H9 (cell line): ENCODE measurements around the gene AFDN. TPM values are rescaled to one million over a fixed set of nuclear protein-coding genes. Genes with fewer than 3 reads are reported as not detected.

Experiments
- DNase-seq: peaks from one replicate; pipeline ENCODE4 v3.0.0-alpha.2; 2017
- H2AFZ ChIP-seq: one replicate; pipeline ENCODE4 v1.6.1; 2013; ENCODE audit warnings: mild to moderate bottlenecking, low read length, control low read depth, moderate library complexity
- H2AK5ac ChIP-seq: 2 replicates; pipeline ENCODE4 v1.6.1; 2013; ENCODE audit warnings: low read length, control low read depth, mixed read lengths; ENCODE audit not compliant: insufficient read length
- H2BK120ac ChIP-seq: one replicate; pipeline ENCODE4 v1.6.1; 2013; ENCODE audit warnings: low read depth, mild to moderate bottlenecking, low read length, control low read depth, inconsistent platforms; ENCODE audit not compliant: poor library complexity, severe bottlenecking
- H2BK12ac ChIP-seq: 2 replicates; pipeline ENCODE4 v1.6.1; 2013; ENCODE audit warnings: low read length, control low read depth, mixed read lengths, low read depth; ENCODE audit not compliant: insufficient read length
- H2BK15ac ChIP-seq: 2 replicates; pipeline ENCODE4 v1.6.1; 2013; ENCODE audit warnings: low read depth, low read length, control low read depth
- H2BK20ac ChIP-seq: one replicate; pipeline ENCODE4 v1.6.1; 2013; ENCODE audit warnings: low read depth, mild to moderate bottlenecking, low read length, control low read depth, inconsistent platforms; ENCODE audit not compliant: poor library complexity, severe bottlenecking
- H2BK5ac ChIP-seq: 2 replicates; pipeline ENCODE4 v1.6.1; 2013; ENCODE audit warnings: low read length, control low read depth, mixed read lengths; ENCODE audit not compliant: insufficient read length
- H3K14ac ChIP-seq: 2 replicates; pipeline ENCODE4 v1.6.1; 2013; ENCODE audit warnings: low read length, control low read depth; ENCODE audit not compliant: insufficient read depth
- H3K18ac ChIP-seq: 2 replicates; pipeline ENCODE4 v1.6.1; 2013; ENCODE audit warnings: low read depth, mild to moderate bottlenecking, mixed read lengths, low read length, control low read depth; ENCODE audit not compliant: insufficient read length
- H3K23ac ChIP-seq: 2 replicates; pipeline ENCODE4 v1.6.1; 2013; ENCODE audit warnings: low read length, control low read depth, mixed read lengths, low read depth; ENCODE audit not compliant: insufficient read length
- H3K23me2 ChIP-seq: 2 replicates; pipeline ENCODE4 v1.6.1; 2013; ENCODE audit warnings: low read depth, mild to moderate bottlenecking, mixed read lengths, low read length, control low read depth; ENCODE audit not compliant: insufficient read length, poor library complexity, severe bottlenecking
- H3K27ac ChIP-seq: 2 replicates; pipeline ENCODE4 v1.5.1; 2013; ENCODE audit warnings: low read length, control low read depth, mixed read lengths, low read depth; ENCODE audit not compliant: insufficient read length
- H3K27me3 ChIP-seq: 2 replicates; pipeline ENCODE4 v1.6.1; 2013; ENCODE audit warnings: low read length, control low read depth, inconsistent platforms; ENCODE audit not compliant: insufficient read depth
- H3K4ac ChIP-seq: 2 replicates; pipeline ENCODE4 v1.6.1; 2013; ENCODE audit warnings: low read depth, mild to moderate bottlenecking, control low read depth, inconsistent platforms, low read length, moderate library complexity
- H3K4me1 ChIP-seq: 2 replicates; pipeline ENCODE4 v1.6.1; 2013; ENCODE audit warnings: low read length, control low read depth, inconsistent platforms; ENCODE audit not compliant: insufficient read depth
- H3K4me2 ChIP-seq: 2 replicates; pipeline ENCODE4 v1.6.1; 2013; ENCODE audit warnings: low read length, control low read depth, mixed read lengths; ENCODE audit not compliant: insufficient read length, insufficient read depth
- H3K56ac ChIP-seq: 2 replicates; pipeline ENCODE4 v1.6.1; 2013; ENCODE audit warnings: low read depth, mild to moderate bottlenecking, mixed read lengths, low read length, control low read depth; ENCODE audit not compliant: insufficient read length
- H3K79me1 ChIP-seq: 2 replicates; pipeline ENCODE4 v1.6.1; 2013; ENCODE audit warnings: low read depth, mild to moderate bottlenecking, moderate library complexity, low read length, control low read depth, inconsistent platforms; ENCODE audit not compliant: insufficient read depth, poor library complexity, severe bottlenecking
- H3K79me2 ChIP-seq: 2 replicates; pipeline ENCODE4 v1.6.1; 2013; ENCODE audit warnings: low read length, control low read depth, inconsistent platforms; ENCODE audit not compliant: insufficient read depth
- H3K9ac ChIP-seq: 2 replicates; pipeline ENCODE4 v1.6.1; 2013; ENCODE audit warnings: low read length, control low read depth, mixed read lengths; ENCODE audit not compliant: insufficient read length; ENCODE audit errors: extremely low read depth
- H3K9me3 ChIP-seq: one replicate; pipeline ENCODE4 v1.6.1; 2013; ENCODE audit warnings: low read depth, low read length, inconsistent platforms; ENCODE audit not compliant: control insufficient read depth
- H3T11ph ChIP-seq: one replicate; pipeline ENCODE4 v1.6.1; 2013; ENCODE audit warnings: mild to moderate bottlenecking, low read length, control low read depth, inconsistent platforms
- H4K20me1 ChIP-seq: one replicate; pipeline ENCODE4 v1.6.1; 2013; ENCODE audit not compliant: control insufficient read depth, insufficient read length, insufficient read depth
- H4K5ac ChIP-seq: 2 replicates; pipeline ENCODE4 v1.6.1; 2013; ENCODE audit warnings: low read depth, mild to moderate bottlenecking, mixed read lengths, low read length, control low read depth; ENCODE audit not compliant: insufficient read length
- H4K8ac ChIP-seq: replicated peaks from 2 replicates; pipeline ENCODE4 v1.6.1; 2013; ENCODE audit warnings: low read length, control low read depth, mixed read lengths, low read depth; ENCODE audit not compliant: insufficient read length
- H4K91ac ChIP-seq: 2 replicates; pipeline ENCODE4 v1.6.1; 2013; ENCODE audit warnings: low read depth, mild to moderate bottlenecking, moderate library complexity, mixed read lengths, low read length, control low read depth; ENCODE audit not compliant: insufficient read length
- H3K27ac Mint-ChIP-seq, 3 experiments: 2 replicates in 2 of 3; 3 replicates in 1 of 3; pipeline ENCODE4 v1.8.0; 2020 to 2021; ENCODE audit warnings: mixed read lengths in 3 of 3, mild to moderate bottlenecking in 1 of 3, moderate library complexity in 1 of 3
- H3K27me3 Mint-ChIP-seq: 2 replicates; pipeline ENCODE4 v1.8.0; 2021; ENCODE audit warnings: low read depth, mild to moderate bottlenecking, moderate library complexity, mixed read lengths
- H3K36me3 Mint-ChIP-seq, 3 experiments: 2 replicates in 2 of 3; 3 replicates in 1 of 3; pipeline ENCODE4 v1.8.0; 2020 to 2021; ENCODE audit warnings: low read depth in 3 of 3, mixed read lengths in 3 of 3; ENCODE audit not compliant: insufficient read depth in 1 of 3
- H3K4me1 Mint-ChIP-seq, 2 experiments: 2 replicates each; pipeline ENCODE4 v1.8.0; 2020; ENCODE audit warnings: mixed read lengths in 2 of 2
- H3K4me3 Mint-ChIP-seq, 2 experiments: 2 replicates in 1 of 2; 3 replicates in 1 of 2; pipeline ENCODE4 v1.8.0; 2020 to 2021; ENCODE audit warnings: mild to moderate bottlenecking in 2 of 2, mixed read lengths in 2 of 2, moderate library complexity in 1 of 2
- H3K9me3 Mint-ChIP-seq, 2 experiments: 2 replicates in 1 of 2; 3 replicates in 1 of 2; pipeline ENCODE4 v1.8.0; 2020; ENCODE audit warnings: mild to moderate bottlenecking in 2 of 2, mixed read lengths in 2 of 2, moderate library complexity in 1 of 2
- WGBS: extraction: QIAGEN DNeasy Blood & Tissue Kit; methylation state at CpG from one replicate; pipeline ENCODE4 v1.1.7; 2013; ENCODE audit warnings: missing lambda C conversion rate, low lambda C conversion rate, mixed read lengths; ENCODE audit not compliant: insufficient read length; ENCODE audit errors: extremely low coverage; 5-methylcytosine and 5-hydroxymethylcytosine counted together
- total RNA-seq: library from RNA; stranded (reverse); gene quantifications from 2 replicates; pipeline ENCODE4 v1.2.1, GENCODE V29; 2021
- TF ChIP-seq, protein P1 (sequence below): fragments of 200-600 bp; sonication (generic); conservative IDR thresholded peaks from 3 replicates; pipeline ENCODE4 v1.8.0; 2021; ENCODE audit warnings: antibody characterized with exemption, mild to moderate bottlenecking

Gene AFDN
- total RNA-seq, 1 experiment from 2014 or later = 157 TPM

DNA sequence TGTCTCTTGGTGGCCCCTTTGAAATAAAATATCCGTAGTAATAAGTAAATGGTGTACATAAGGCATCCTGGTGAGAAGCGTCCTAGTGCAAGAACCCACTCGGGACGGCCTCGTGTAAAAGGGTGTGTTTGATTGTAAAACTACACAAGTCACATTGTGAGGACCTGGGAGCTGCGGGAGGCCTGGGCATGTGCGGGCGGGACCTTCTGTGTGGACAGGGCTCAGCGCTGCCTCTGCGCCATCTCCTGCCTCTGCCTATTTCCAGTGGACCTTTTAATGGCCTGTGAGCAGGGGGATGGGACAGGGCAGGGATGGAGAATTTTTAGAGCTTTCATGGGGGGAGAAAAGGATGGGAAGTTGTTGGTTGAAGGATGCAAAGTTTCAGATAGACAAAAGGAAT is 145.5 kb downstream of the AFDN start:
- Histone ChIP-seq H3K14ac (no peak overlapping the region), H3K4me2 (no peak overlapping the region), H3K9ac (no peak overlapping the region), H4K8ac (no peak overlapping the region), H3K4ac (no peak overlapping the region), H3K79me1 (no peaks in the 10 kb centered on the region), H2BK5ac (no peak overlapping the region), H4K5ac (no peak overlapping the region), H3K18ac (no peak overlapping the region), H3K23ac (no peak overlapping the region), H4K91ac (no peak overlapping the region), H4K20me1 (no peaks in the 10 kb centered on the region), H3K23me2 (no peaks in the 10 kb centered on the region), H3K56ac (no peak overlapping the region), H3T11ph (no peak overlapping the region), H3K79me2 (no peaks in the 10 kb centered on the region), H2BK12ac (no peak overlapping the region), H2AFZ (no peak overlapping the region), H3K27me3 (no peaks in the 10 kb centered on the region), H3K4me1 (peaks cover 3% of the 10 kb centered on the region; the same call in 1 of the 2 replicates), H3K9me3 (no peaks in the 10 kb centered on the region), H2AK5ac (no peak overlapping the region), H2BK15ac (no peak overlapping the region), H2BK20ac (no peak overlapping the region), H3K27ac (no peak overlapping the region), H2BK120ac (no peak overlapping the region)
- H3K9me3 Mint-ChIP-seq = no peaks in the 10 kb centered on the region; a peak in 1 of 5 replicates
- no peak for DNase-seq
- no peaks in the 10 kb centered on the region for H3K27me3 Mint-ChIP-seq
- H3K36me3 Mint-ChIP-seq = peaks cover 15 to 34% (median 29%) of the 10 kb centered on the region in 3 experiments; a peak in 6 of 7 replicates
- TF ChIP-seq, protein P1, sequence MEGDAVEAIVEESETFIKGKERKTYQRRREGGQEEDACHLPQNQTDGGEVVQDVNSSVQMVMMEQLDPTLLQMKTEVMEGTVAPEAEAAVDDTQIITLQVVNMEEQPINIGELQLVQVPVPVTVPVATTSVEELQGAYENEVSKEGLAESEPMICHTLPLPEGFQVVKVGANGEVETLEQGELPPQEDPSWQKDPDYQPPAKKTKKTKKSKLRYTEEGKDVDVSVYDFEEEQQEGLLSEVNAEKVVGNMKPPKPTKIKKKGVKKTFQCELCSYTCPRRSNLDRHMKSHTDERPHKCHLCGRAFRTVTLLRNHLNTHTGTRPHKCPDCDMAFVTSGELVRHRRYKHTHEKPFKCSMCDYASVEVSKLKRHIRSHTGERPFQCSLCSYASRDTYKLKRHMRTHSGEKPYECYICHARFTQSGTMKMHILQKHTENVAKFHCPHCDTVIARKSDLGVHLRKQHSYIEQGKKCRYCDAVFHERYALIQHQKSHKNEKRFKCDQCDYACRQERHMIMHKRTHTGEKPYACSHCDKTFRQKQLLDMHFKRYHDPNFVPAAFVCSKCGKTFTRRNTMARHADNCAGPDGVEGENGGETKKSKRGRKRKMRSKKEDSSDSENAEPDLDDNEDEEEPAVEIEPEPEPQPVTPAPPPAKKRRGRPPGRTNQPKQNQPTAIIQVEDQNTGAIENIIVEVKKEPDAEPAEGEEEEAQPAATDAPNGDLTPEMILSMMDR = no peak
- peaks cover 23 to 24% of the 10 kb centered on the region in 2 experiments for H3K4me1 Mint-ChIP-seq
- H3K27ac Mint-ChIP-seq = peak overlapping the region in 2 of 3 experiments; percentile 25 to 29; a peak in 2 of 7 replicates
- no CpG with 5 or more reads among the region's 10 CpGs for WGBS
- H3K4me3 Mint-ChIP-seq = no peak overlapping the region
